Activated T-cell treated with anti-CD3 and anti-CD28 coated beads, Interleukin-2, amount 50 U/mL, for 72 hours (primary cell): ENCODE measurements around the gene HADH. TPM values are rescaled to one million over a fixed set of nuclear protein-coding genes. Genes with fewer than 3 reads are reported as not detected.
"Not testable (repeated sequence)": the region's sequence is repeated elsewhere in the genome, so short reads cannot be mapped to it uniquely, and the experiment has no call there.

ENCODE experiments used
- ATAC-seq, 2 donors: fragments of 150-1000 bp; cut with Tn5 transposase; replicated peaks in 1 of 2; 2 replicates each; pipeline ENCODE4 v1.10.0; 2021; ENCODE audit warnings: moderate library complexity in 2 of 2, mild to moderate bottlenecking in 1 of 2
- DNase-seq, 2 donors: peaks; one replicate each; pipeline ENCODE4 v3.0.0; 2021 to 2022; ENCODE audit warnings: mixed read lengths in 1 of 2
- H3K27ac Mint-ChIP-seq: one replicate; pipeline ENCODE4 v1.8.0; 2022; ENCODE audit warnings: mild to moderate bottlenecking, moderate library complexity, mixed read lengths
- H3K27me3 Mint-ChIP-seq: one replicate; pipeline ENCODE4 v1.8.0; 2022; ENCODE audit warnings: low read depth, mixed read lengths
- H3K36me3 Mint-ChIP-seq, 2 donors: one replicate each; pipeline ENCODE4 v1.8.0; 2022; ENCODE audit warnings: mixed read lengths in 2 of 2, mild to moderate bottlenecking in 1 of 2; ENCODE audit not compliant: insufficient read depth in 2 of 2
- H3K4me1 Mint-ChIP-seq: one replicate; pipeline ENCODE4 v1.8.0; 2022; ENCODE audit warnings: low read depth, mixed read lengths
- H3K4me3 Mint-ChIP-seq, 2 donors: one replicate each; pipeline ENCODE4 v1.8.0; 2022; ENCODE audit warnings: mild to moderate bottlenecking in 2 of 2, mixed read lengths in 2 of 2, moderate library complexity in 2 of 2
- H3K9me3 Mint-ChIP-seq, 2 donors: one replicate each; pipeline ENCODE4 v1.8.0; 2022; ENCODE audit warnings: mixed read lengths in 2 of 2
- total RNA-seq, 2 donors: library from RNA; stranded (reverse); gene quantifications; one replicate each; pipeline ENCODE4 v1.2.3, GENCODE V29; 2022

Gene HADH
- 10 to 100 TPM; 35.7 to 45.7 TPM for total RNA-seq

DNA sequence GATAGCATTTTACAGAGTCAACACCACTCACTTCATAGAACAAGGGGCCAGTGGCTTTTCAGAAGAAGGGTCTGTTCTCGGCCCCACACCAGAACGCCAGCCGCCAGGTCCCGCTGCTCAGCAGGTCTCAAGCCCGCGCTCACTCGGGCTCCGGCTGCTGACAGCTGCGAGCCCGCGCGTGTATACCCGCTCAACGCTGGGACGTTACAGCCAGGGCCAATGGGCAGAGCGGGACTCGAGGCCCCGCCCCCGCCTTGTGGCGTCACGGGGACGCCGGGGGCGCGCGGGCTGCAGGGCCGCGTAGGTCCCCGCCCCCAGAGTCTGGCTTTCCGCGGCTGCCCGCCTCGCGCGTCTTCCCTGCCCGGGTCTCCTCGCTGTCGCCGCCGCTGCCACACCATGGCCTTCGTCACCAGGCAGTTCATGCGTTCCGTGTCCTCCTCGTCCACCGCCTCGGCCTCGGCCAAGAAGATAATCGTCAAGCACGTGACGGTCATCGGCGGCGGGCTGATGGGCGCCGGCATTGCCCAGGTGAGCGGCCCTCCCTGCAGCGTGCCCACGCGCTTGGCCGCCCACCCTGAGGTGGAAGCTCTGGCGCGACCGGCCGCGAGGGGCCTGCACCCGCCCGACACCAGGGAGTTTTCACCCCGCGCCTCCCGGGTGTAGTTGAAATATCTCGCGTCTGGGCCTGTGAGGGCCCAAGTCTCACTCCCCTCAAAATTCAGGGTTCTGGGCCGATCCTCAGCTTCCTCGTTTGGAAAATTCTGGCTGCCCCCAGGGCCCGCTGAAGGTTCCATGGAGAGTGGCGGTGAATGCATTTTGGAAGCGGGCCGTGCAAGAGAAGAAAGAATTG is at the start of gene HADH:
TSS of gene HADH (plus strand) at position 353 of the 850 bp plus-strand sequence. CDS start at position 397, 44 bp downstream.
- H3K4me1 Mint-ChIP-seq = peaks cover 60% of the 10 kb centered on the region
- peak; percentile 99 for ATAC-seq
- H3K9me3 Mint-ChIP-seq = no peaks in the 10 kb centered on the region
- peak within 1 kb of the TSS; percentile 86 for H3K27ac Mint-ChIP-seq
- peak within 1 kb of the TSS; percentile 87 to 97 for H3K4me3 Mint-ChIP-seq
- no peaks in the 10 kb centered on the region for H3K27me3 Mint-ChIP-seq
- peak; percentile 96 to 98 for DNase-seq
- peaks cover 0 to 1% of the 10 kb centered on the region in 2 donors for H3K36me3 Mint-ChIP-seq

DNA sequence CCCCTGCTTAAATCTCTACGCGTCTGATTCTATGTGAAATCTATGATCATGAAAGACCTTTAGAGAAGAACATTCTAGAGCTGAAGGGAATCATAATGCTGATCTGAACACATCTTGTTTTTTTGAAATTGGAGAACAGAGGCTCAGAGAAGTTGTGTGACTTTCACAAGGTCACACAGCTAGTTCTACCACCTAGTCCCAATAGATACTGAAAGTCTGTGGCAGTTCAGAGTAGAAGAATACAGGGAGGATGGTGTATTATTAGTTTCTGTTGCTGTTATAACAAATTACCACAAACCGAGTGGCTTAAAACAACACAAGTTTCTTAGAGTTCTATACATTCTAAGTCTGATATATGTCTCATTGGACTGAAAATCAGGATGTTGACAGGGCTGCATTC is 43.9 kb upstream of the HADH start:
- no peak overlapping the region for H3K27ac Mint-ChIP-seq
- no peak overlapping the region for H3K4me3 Mint-ChIP-seq
- no peak for ATAC-seq
- no peak for DNase-seq
- H3K9me3 Mint-ChIP-seq = no peaks in the 10 kb centered on the region
- no peaks in the 10 kb centered on the region for H3K36me3 Mint-ChIP-seq
- no peaks in the 10 kb centered on the region for H3K4me1 Mint-ChIP-seq
- H3K27me3 Mint-ChIP-seq = no peaks in the 10 kb centered on the region

DNA sequence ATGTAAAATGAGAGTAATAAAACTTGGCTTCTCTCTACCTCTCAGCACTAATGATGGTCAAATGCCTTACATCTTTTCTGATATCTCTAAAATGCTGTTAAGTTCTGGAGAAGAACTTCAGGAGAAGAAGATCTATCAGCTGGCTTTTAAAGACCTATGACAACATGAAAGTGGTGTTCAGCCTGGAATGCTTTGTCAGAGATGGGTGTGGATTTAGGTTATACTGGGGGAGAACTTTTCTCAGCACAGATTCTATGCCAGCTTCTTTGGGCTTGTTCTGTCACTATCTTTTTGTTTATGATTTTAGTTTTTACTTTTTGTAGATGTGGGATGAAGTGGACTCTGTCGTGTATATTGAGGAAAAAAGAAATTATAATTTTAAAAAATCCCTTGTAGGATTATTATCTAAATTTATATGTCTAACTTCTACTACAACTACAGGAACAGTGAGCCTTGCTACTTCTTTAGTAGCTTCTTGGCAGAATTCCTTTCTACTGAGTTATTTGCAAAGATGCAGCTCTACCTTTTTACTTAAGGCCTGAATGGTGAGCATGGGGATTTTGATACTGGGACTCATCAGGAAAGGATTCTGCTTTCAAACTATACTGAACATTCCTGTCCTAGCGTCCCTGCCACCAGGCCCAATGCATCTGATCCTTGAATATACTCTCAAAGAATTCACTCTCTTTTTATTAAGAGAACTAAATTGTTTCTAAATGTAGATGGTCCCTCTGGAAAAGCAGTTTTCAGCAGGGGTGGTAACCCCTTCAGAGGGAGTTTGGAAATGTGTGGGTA is 38.7 kb upstream of the HADH start:
- ATAC-seq (no peak), DNase-seq (no peak)
- Mint-ChIP-seq H3K27me3 (no peaks in the 10 kb centered on the region), H3K4me1 (no peaks in the 10 kb centered on the region), H3K9me3 (peaks cover 5% of the 10 kb centered on the region in 2 donors), H3K27ac (no peak overlapping the region), H3K36me3 (peaks cover 4 to 5% of the 10 kb centered on the region in 2 donors), H3K4me3 (no peak overlapping the region)

GRCh38 chr4:107951551-107951950 is 38.1 kb upstream of the HADH start:
- peaks cover 10 to 11% of the 10 kb centered on the region in 2 donors for H3K9me3 Mint-ChIP-seq
- H3K27ac Mint-ChIP-seq = no peak overlapping the region
- no peaks in the 10 kb centered on the region for H3K4me1 Mint-ChIP-seq
- H3K27me3 Mint-ChIP-seq = no peaks in the 10 kb centered on the region
- DNase-seq (no peak), ATAC-seq (no peak)
- peaks cover 9 to 11% of the 10 kb centered on the region in 2 donors for H3K36me3 Mint-ChIP-seq
- H3K4me3 Mint-ChIP-seq = no peak overlapping the region

DNA sequence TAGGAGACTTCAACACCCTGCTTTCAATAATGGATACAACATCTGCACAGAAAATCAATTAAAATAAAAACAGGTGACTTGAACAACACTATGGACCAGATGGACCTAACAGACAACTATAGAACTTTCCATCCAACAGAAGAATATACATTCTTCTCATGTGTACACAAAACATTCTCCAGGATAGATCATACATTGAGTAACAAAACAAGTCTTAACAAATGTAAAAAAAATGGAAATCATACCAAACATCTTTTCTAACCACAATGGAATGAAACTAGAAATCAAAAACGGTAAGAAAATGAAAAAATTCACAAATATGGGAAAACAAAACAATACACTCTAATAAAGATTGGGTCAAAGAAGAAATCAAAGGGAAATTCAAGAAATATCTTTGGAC is 33.7 kb upstream of the HADH start:
- DNase-seq (no peak), ATAC-seq (no peak)
- H3K4me3 Mint-ChIP-seq = no peak overlapping the region
- H3K27ac Mint-ChIP-seq = no peak overlapping the region
- peaks cover 14 to 24% of the 10 kb centered on the region in 2 donors for H3K9me3 Mint-ChIP-seq
- H3K4me1 Mint-ChIP-seq = no peaks in the 10 kb centered on the region
- no peaks in the 10 kb centered on the region for H3K27me3 Mint-ChIP-seq
- peaks cover 12 to 13% of the 10 kb centered on the region in 2 donors for H3K36me3 Mint-ChIP-seq

GRCh38 chr4:107966903-107967302 is 22.8 kb upstream of the HADH start:
- Mint-ChIP-seq H3K27ac (no peak overlapping the region), H3K4me1 (no peaks in the 10 kb centered on the region), H3K27me3 (no peaks in the 10 kb centered on the region), H3K9me3 (peaks cover 0 to under 1% of the 10 kb centered on the region in 2 donors), H3K36me3 (peaks cover under 1% of the 10 kb centered on the region in 2 donors), H3K4me3 (no peak overlapping the region)
- DNase-seq (no peak), ATAC-seq (no peak)

DNA sequence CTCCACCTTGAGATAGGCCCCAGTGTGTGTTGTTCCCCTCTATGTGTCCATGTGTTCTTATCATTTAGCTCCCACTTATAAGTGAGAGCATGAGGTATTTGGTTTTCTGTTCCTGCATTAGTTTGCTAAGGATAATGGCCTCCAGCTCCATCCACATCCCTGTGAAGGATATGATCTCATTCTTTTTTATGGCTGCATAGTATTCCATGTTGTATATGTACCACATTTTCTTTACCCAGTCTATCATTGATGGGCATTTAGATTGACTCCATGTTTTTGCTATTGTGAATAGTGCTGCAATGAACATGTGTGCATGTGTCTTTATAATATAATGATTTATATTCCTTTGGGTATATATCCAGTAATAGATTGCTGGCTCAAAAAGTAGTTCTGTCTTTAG is 22.2 kb upstream of the HADH start:
- not testable (repeated sequence) for ATAC-seq, H3K27ac Mint-ChIP-seq, H3K9me3 Mint-ChIP-seq, H3K36me3 Mint-ChIP-seq, H3K27me3 Mint-ChIP-seq, DNase-seq, H3K4me3 Mint-ChIP-seq, H3K4me1 Mint-ChIP-seq

GRCh38 chr4:107967921-107968320 is 21.8 kb upstream of the HADH start:
- H3K27ac Mint-ChIP-seq, H3K27me3 Mint-ChIP-seq, H3K4me1 Mint-ChIP-seq: not testable (repeated sequence)

DNA sequence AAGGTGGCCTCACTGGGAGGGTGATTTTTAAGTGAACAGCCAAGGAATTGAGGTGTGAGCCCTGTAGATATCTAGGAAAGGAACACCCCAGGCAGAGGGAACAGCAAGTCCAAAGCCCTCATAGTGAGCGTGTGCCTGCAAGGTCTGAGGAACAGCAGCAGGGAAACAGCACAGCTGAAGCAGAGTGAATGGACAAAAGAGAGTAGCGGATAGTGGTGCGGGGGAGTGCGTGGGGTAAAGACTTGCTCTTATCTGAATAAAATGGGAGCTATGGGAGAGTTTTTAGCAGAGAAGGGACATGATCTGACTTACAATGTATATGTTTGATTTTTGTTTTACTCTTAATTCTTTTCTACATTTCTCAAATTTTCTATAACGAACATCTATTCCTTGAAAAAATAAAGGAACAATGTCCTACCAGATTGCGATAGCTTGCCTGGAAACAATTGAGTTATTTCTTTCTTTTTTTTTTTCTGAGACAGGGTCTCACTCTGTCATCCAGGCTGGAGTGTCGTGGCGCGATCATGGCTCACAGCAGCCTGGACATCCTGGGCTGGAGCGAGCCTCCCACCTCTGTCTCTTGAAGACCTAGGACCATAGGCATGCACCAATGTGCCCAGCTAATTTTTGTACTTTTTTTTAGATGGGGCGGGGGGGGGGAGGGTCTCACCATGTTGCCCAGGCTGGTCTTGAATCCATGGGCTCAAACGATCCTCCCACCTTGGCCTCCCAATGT is 19.5 kb upstream of the HADH start:
- DNase-seq = no peak
- no peak for ATAC-seq
- Mint-ChIP-seq H3K36me3 (no peaks in the 10 kb centered on the region), H3K9me3 (peaks cover 0 to 4% of the 10 kb centered on the region in 2 donors), H3K4me3 (no peak overlapping the region), H3K27me3 (no peaks in the 10 kb centered on the region), H3K4me1 (peaks cover 4% of the 10 kb centered on the region), H3K27ac (no peak overlapping the region)

More at GRCh38 chr4:107967921-107968320, 21.8 kb upstream of the HADH start:
- H3K36me3 Mint-ChIP-seq, ATAC-seq, H3K4me3 Mint-ChIP-seq, H3K9me3 Mint-ChIP-seq, DNase-seq: not testable (repeated sequence)

DNA sequence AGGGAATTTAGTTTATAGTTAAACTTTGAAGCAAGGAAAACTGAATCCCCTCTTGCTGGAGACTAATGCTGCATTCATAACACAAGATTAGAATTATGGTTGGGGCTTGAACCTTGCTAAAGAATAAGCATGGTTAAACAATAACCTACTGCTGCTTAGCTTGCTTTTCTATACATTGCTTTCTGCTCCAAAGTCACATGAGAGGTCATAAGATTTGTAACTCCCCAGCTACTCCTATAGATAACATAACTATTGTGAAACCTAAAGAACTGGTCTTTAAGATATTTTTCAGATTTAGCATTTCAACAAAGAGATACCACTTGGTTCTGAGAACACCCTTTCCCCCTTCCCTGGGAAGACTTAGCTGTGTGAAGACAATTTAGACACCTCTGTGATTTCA is 17.1 kb upstream of the HADH start:
- Mint-ChIP-seq H3K36me3 (peaks cover 1 to 2% of the 10 kb centered on the region in 2 donors), H3K4me1 (peaks cover 4% of the 10 kb centered on the region), H3K9me3 (peaks cover 0 to 4% of the 10 kb centered on the region in 2 donors), H3K27ac (no peak overlapping the region), H3K4me3 (no peak overlapping the region), H3K27me3 (no peaks in the 10 kb centered on the region)
- ATAC-seq = no peak
- no peak for DNase-seq

- peaks cover 0 to 4% of the 10 kb centered on the region in 2 donors for H3K9me3 Mint-ChIP-seq
- H3K27ac Mint-ChIP-seq = no peak overlapping the region
- ATAC-seq = peak in 1 of 2 donors; percentile 5
- H3K27me3 Mint-ChIP-seq = no peaks in the 10 kb centered on the region
- no peak for DNase-seq
- peaks cover 1 to 2% of the 10 kb centered on the region in 2 donors for H3K36me3 Mint-ChIP-seq
- H3K4me1 Mint-ChIP-seq = peaks cover 4% of the 10 kb centered on the region
- no peak overlapping the region for H3K4me3 Mint-ChIP-seq
Observed at GRCh38 chr4:107974523-107974922, 15.2 kb upstream of the HADH start.

- Mint-ChIP-seq H3K4me3 (no peak overlapping the region), H3K9me3 (peaks cover 2 to 5% of the 10 kb centered on the region in 2 donors), H3K4me1 (peaks cover 4% of the 10 kb centered on the region), H3K36me3 (peaks cover 6 to 7% of the 10 kb centered on the region in 2 donors), H3K27me3 (no peaks in the 10 kb centered on the region), H3K27ac (no peak overlapping the region)
- ATAC-seq (no peak), DNase-seq (no peak)
Observed at GRCh38 chr4:107977482-107977881, 12.2 kb upstream of the HADH start.
